CD4-positive, alpha-beta T cell treated with Interleukin-6 at 100 ng/mL for 8 hours (primary cell): ENCODE measurements around the gene ZCCHC24.
A peak's percentile ranks its signal among the peaks of the same experiment; 100 is the strongest.

Source experiments
- DNase-seq: peaks from one replicate; pipeline ENCODE4 v3.0.0-alpha.2; 2020; ENCODE audit warnings: mixed read lengths, low spot score

Gene ZCCHC24

GRCh38 chr10:79445161-79445976, at the start of gene ZCCHC24:
ZCCHC24 (minus strand) TSS chr10:79445624; CDS start chr10:79445440, 184 bp downstream.
- DNase-seq = peak; percentile 98

- no peak for DNase-seq
Observed at GRCh38 chr10:79493806-79494205, 48.4 kb upstream of the ZCCHC24 start.

GRCh38 chr10:79492839-79493238, 47.4 kb upstream of the ZCCHC24 start:
- no peak for DNase-seq

- DNase-seq = no peak
Observed at GRCh38 chr10:79492256-79492655, 46.8 kb upstream of the ZCCHC24 start.

GRCh38 chr10:79491143-79491835, 45.9 kb upstream of the ZCCHC24 start:
- no peak for DNase-seq

GRCh38 chr10:79490400-79491142, 45.1 kb upstream of the ZCCHC24 start:
- no peak for DNase-seq

GRCh38 chr10:79488870-79489269, 43.4 kb upstream of the ZCCHC24 start:
- no peak for DNase-seq

GRCh38 chr10:79488336-79488735, 42.9 kb upstream of the ZCCHC24 start:
- no peak for DNase-seq

GRCh38 chr10:79487296-79488194, 42.1 kb upstream of the ZCCHC24 start:
- peak; percentile 7 for DNase-seq

GRCh38 chr10:79484476-79484875, 39.1 kb upstream of the ZCCHC24 start:
- no peak for DNase-seq

- DNase-seq = no peak
Observed at GRCh38 chr10:79483948-79484347, 38.5 kb upstream of the ZCCHC24 start.

- no peak for DNase-seq
Observed at GRCh38 chr10:79483299-79483698, 37.9 kb upstream of the ZCCHC24 start.

GRCh38 chr10:79482741-79483140, 37.3 kb upstream of the ZCCHC24 start:
- DNase-seq = no peak

GRCh38 chr10:79482304-79482703, 36.9 kb upstream of the ZCCHC24 start:
- DNase-seq = no peak

- DNase-seq = no peak
Observed at GRCh38 chr10:79479283-79479909, 34.0 kb upstream of the ZCCHC24 start.

GRCh38 chr10:79477456-79477855, 32.0 kb upstream of the ZCCHC24 start:
- DNase-seq = no peak

- no peak for DNase-seq
Observed at GRCh38 chr10:79476645-79477044, 31.2 kb upstream of the ZCCHC24 start.

- no peak for DNase-seq
Observed at GRCh38 chr10:79475877-79476276, 30.5 kb upstream of the ZCCHC24 start.

- no peak for DNase-seq
Observed at GRCh38 chr10:79475119-79475653, 29.8 kb upstream of the ZCCHC24 start.

- no peak for DNase-seq
Observed at GRCh38 chr10:79473496-79474095, 28.2 kb upstream of the ZCCHC24 start.
